ENCODE results near the gene MTNR1A. TPM values are rescaled to one million over a fixed set of nuclear protein-coding genes. Genes with fewer than 3 reads are reported as not detected.

Gene MTNR1A
- not detected in 2 replicates for total RNA-seq

DNA sequence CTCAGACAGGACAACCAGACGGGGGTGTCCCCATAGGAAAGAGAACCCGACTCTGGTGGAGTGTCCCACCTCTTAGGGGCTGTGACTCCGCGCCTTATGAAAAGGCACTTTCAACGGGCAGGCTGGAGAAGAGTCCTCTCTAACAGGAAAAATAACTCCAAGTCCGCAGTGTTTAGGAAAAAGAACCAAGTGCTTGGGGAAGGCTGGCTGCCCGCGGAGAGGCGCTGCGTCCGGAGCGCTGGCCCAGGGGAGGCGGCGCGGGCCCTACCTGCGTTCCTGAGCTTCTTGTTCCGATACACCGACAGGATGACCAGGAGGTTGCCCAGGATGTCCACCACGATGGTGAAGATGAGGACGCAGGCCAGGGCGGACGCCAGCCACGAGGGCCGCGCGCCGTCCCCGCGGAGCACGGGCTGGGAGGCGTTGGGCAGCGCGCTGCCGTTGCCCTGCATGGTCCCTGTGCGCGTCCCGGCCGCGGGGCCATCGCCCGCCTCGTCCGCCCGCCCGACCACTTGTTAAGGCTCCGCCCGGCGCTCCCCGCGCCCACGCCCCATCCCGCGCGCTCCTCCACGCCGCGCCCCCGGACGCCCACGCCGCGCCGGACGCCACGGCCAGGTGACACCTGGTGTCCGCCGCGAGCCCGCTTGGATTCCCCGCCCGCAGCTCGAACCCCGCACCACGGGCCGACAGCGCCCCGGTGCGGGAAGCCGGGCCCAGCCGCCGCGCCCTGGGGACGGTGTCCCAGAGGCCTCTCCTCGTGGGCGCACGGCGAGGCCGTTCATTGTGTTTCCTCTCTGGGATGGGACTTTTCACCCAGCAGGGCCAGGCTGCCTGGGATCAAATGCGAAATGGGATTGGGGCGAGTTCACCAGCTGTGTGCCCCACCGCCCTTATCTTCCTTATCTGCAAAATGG, at the start of gene MTNR1A:
Gene MTNR1A, minus strand, starts transcription at position 654 of the 914 bp plus-strand sequence. Its CDS starts 202 bp downstream, at position 452.

Other genes with a start within 250 kb of the MTNR1A start
- gene FAT1, start 168.3 kb upstream of the MTNR1A start, total RNA-seq: 5.4 and 119 TPM in 2 replicates